ENCODE measurements around the gene CHRND.
"Not testable (repeated sequence)": the region's sequence is repeated elsewhere in the genome, so short reads cannot be mapped to it uniquely, and the experiment has no call there.

CHRND gene

DNA sequence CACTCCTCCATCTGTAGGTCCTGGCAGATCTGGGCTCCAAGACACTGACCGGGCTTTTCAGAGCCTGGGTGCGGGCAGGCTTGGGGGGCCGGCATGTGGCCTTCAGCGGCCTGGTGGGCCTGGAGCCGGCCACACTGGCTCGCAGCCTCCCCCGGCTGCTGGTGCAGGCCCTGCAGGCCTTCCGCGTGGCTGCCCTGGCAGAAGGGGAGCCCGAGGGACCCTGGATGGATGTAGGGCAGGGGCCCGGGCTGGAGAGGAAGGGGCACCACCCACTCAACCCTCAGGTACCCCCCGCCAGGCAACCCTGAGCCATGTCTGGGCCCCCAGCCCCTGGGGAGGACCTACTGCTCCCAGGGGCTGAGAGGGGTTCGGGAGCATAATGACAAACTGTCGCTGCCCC, 761 bp upstream of the CHRND start:
- no peak for DNase-seq (ENCODE audit: low read depth in 2 of 2)

DNA sequence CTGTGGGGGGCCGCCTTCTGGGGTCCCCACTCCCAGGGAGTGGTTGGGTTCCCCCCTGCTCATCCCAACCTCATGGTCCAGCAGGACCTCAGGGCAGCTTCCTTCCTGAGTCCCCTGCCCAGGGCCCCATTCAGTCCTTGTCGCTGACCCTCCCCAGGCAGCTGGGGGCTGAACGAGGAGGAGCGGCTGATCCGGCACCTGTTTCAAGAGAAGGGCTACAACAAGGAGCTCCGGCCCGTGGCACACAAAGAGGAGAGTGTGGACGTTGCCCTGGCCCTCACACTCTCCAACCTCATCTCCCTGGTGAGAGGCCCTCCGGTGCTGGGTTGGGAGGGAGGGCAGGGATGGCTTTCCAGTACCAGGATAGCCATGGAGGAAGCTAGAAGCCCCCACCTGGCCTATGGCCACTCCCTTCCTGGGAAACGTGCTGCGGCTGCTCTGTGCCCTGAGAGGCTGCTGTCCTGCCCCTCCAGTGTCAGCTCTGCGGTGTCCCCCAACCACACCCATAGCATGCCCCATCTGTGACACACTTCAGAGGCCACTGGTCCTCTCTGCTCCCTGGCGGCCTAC, 497 bp downstream of the CHRND start:
- DNase-seq (ENCODE audit: low read depth in 2 of 2): no peak

DNA sequence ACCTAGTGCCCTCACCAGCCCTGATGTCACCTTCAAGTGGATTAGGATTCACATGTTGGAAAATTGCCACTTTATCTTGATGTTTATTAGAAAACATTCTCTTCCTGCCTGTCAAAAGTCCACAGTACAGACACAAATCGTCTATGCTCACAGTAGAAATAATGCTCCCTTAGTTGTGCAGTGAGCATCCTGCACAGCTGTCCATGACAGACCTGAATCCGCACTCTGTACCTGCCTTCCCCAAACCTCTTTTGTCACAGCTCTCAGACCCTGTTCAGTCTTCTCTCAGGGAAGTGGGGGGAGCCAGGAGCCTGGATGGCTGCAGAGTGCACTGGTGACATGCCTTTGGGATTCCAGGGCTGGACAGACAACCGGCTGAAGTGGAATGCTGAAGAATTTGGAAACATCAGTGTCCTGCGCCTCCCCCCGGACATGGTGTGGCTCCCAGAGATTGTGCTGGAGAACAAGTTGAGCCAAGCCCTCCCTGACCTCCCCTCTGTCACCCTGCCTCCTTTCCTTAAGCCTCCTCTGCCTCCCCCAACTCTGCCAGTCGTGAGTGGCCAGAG, 2.0 kb downstream of the CHRND start:
- no peak for DNase-seq (ENCODE audit: low read depth in 2 of 2)

DNA sequence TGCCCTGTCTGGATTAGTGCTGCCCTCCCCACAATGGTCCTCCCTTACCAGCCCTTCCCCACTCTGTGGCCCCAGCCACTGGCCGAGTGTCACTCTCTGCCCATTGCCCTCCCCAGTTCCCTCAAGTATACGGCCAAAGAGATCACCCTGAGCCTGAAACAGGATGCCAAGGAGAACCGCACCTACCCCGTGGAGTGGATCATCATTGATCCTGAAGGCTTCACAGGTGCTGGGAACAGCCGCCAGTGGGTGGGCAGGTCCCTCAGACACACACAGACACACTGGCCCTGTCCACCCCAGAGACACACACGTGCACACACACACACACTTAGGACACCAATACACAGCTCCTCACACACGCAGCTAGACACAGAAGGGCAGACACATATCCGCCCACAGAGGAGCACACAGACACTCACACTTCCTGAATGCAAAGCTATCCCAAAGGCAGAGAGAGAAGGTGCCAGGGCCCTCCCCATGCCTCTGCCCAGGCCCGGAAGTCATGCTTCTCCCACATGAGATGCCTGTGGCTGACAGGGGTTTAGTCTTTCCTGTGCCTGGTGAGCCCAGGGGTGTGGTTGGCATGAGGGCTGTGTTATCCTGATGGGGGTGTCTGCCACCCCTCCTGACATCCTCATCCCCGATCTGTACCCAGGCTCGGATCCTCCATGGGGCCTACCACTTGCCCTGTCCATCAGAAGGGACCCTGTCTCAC, 2.9 kb downstream of the CHRND start:
- DNase-seq (ENCODE audit: low read depth in 2 of 2): no peak

DNA sequence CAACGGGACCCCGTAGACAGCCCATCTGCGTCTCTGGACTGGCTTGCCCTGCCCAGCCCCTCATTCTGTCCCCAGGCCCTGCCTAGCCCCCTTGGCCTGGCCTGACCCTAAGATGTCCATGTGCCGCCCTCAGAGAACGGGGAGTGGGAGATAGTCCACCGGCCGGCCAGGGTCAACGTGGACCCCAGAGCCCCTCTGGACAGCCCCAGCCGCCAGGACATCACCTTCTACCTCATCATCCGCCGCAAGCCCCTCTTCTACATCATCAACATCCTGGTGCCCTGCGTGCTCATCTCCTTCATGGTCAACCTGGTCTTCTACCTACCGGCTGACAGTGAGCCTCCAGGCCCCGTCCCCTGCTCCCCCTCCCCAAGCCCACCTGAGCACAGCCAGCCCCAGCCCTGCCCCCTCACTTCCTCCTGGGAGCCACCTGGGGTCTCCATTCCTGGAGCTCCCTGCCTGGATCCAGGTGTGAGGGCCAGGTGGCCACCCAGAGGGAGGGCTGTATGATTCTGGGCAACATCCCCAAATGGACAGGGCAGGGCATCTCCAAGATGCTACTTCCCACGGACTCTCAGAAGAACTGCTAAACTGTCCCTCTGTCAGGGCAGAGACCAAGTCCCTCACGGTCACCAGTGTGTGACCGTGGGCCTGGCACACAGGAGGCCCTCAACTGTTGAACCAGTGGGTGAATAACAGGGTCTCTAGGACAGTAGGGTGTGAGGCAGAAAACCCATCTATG, 4.0 kb downstream of the CHRND start:
- DNase-seq (ENCODE audit: low read depth in 2 of 2): no peak

DNA sequence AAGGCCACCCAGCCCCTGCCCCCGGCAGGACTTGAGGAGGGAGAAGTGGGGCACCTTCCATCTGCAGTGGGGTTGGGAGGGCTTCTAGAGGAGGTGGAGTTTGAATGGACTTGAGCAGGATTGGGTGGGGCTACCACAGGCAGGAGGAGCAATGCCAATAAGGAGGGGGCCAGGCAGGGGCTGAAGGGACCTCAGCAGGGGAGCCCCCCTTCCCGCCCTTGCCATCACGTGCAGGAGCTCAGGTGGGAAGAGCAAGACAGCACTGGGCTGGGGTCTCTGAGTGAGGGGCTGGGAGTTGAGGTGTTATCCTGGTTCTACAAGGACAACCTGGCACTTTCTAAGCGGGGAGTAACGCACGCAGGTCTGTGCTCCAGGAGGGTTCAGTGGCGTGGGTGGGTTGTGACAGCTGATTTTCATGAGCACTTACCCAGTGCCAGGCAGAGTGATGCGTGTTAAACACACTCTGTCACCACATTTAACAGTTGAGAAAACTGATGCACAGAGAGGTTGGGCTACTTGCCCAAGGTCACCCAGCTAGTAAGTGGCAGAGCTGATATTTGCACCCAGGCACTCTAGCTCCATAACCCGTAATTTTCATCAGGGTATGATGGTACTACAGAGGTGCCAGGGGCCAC, 4.8 kb downstream of the CHRND start:
- no peak for DNase-seq (ENCODE audit: low read depth in 2 of 2)

DNA sequence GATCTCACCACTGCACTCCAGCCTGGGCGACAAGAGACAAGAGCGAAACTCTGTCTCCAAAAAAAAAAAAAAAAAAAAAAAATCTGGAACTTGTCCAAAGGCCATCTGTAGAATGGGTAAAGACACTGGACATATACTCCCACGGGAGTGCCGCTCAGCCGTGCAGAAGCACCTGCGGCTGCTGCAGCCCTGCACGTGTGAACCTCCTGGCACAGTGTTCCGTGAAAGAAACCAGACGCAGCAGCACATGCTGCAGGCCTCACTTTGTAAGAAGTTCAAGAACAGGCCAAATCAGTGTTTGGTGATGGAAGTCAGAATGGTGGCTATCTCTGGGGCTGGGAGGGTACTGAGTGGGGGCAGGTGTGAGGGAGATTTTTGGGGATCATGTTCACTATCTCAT, 6.5 kb downstream of the CHRND start:
- DNase-seq (ENCODE audit: low read depth in 2 of 2): no peak

DNA sequence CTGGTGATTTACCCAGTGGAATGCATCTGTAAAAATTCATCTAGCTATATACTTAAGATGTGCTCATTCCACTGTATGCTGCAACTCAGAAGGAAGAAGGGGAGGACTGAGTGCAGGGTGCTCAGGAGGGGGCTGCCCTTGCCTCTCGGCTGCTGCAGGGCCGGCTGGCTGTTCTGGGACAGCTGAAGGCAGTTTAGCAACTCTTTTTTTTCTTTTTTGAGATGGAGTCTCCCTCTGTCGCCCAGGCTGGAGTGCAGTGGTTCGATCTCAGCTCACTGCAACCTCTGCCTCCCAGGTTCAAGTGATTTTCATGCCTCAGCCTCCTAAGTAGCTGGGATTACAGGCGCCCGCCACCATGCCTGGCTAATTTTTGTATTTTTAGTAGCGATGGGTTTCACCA, 6.9 kb downstream of the CHRND start:
- DNase-seq (ENCODE audit: low read depth in 2 of 2): not testable (repeated sequence)

DNA sequence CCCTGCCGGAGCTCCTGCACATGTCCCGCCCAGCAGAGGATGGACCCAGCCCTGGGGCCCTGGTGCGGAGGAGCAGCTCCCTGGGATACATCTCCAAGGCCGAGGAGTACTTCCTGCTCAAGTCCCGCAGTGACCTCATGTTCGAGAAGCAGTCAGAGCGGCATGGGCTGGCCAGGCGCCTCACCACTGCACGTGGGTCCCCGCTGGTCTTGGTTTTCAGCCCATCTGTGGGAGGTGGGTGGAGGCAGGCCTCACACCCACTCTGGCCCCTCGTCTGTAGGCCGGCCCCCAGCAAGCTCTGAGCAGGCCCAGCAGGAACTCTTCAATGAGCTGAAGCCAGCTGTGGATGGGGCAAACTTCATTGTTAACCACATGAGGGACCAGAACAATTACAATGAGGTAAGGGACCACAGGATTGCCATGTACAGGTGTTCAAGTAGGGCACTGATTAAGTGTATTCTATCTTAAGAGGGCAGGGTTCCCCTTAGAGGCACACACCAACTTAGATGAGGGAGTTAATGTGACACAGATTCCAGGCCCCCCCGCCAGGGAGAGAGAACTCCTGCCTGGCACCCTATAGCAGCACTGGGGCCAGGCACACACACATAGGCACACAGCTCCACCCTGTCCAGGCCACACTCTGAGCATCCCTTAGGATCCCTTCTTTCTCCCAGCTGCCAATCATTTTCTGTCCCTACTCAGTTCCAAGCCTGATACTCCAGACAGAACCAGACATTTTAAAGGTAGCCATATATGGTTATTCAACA, 8.2 kb downstream of the CHRND start:
- no peak for DNase-seq (ENCODE audit: low read depth in 2 of 2)

DNA sequence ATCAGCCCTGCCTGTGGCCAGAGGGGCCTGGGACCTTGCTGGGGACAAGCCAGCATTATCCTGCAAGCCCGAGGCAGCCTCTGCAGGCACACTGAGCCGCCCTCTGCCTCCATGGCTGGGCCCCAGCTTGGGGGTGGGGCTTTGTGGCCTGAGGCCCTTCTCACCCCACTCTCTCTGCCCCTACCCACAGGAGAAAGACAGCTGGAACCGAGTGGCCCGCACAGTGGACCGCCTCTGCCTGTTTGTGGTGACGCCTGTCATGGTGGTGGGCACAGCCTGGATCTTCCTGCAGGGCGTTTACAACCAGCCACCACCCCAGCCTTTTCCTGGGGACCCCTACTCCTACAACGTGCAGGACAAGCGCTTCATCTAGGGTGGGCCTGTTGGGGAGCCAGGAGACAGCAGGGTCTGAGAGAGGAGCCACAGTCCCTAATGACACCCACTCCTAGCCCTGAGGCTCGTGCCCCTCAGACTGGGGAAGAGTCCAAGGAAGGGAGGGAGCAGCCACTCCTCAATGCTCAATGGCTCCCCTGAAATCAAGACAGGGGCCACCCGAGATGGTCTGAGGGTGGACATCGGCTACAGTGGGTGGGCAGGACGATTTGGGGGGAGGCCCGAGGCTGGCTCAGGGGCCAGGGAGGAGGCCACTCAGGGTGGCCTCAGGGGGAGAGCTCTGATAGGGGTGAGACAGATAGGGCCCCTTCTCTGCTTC, 9.1 kb downstream of the CHRND start:
- no peak for DNase-seq (ENCODE audit: low read depth in 2 of 2)

DNA sequence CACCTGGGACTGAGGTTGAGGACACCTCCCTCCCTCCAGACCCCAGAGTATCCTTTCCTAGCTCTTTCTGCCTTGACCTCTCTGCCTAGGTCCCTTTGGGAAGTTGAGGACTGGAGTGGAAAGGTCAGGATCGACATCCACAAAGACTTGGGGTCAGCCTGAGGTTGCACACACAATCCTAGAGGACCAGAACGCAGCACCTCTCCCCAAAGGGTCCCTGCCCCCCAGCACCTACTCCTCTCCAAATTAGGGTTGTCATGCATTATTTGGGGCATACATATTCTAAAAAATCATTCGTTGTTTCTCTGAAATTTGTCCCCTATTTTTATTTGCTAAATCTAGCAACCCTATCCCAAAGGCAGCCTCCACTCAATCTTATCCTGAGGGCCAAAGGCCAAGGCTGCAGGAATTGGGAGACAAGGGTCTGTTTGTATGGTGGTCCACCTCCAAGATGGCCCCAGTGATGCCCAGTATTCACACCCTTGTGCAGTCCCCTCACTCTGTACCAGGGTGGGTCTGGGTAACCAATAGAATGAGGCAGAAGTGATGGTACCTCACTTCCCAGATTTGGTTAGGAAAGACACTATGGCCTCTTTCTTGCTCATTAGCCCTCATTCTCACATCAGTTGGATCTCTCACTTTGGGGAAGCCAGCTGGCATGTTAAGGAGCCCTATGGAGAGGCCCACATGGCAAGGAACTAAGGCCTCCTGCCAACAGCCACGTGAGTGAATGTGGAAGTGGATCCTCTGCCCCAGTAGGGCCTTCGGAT, 10.0 kb downstream of the CHRND start:
- DNase-seq (ENCODE audit: low read depth in 2 of 2): no peak

DNA sequence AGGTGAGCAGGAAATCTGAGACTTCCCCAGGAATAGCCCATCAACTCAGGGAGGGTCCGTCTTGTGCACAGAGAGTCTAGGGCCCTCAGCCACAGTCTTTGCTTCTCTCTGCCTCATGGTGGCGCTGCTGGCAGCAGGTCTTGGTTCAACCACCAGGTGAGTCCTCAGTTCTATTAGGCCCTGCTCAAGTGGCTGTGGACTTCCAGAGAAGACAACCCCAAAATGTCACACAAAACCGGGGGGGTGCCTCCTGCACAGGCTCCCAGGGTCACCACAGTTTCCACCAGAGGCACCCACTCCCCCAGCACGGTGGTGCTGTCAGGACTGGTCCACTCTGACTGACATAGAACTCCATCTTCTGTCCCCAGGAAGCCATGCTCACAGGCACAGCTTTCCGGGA, 11.1 kb downstream of the CHRND start:
- no peak for DNase-seq (ENCODE audit: low read depth in 2 of 2)

DNA sequence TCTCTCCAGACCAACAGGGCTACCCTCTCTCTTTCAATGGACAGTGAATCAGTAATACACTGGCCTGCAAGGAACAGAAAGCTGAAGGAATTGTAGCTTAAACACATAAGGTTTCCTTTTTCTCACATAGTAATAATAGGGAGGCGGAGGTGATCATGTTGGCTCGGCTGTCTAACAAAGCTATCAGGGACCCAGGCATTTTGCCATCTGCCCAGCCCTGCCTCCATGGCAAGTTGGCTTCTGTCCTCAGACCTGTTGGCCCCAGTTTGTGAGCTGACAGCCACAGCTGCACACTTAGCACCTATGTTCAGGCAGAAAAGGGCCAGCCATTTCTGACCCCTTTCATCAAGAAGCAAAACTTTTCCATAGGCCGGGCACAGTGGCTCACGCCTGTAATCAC, 11.5 kb downstream of the CHRND start:
- no peak for DNase-seq (ENCODE audit: low read depth in 2 of 2)

DNA sequence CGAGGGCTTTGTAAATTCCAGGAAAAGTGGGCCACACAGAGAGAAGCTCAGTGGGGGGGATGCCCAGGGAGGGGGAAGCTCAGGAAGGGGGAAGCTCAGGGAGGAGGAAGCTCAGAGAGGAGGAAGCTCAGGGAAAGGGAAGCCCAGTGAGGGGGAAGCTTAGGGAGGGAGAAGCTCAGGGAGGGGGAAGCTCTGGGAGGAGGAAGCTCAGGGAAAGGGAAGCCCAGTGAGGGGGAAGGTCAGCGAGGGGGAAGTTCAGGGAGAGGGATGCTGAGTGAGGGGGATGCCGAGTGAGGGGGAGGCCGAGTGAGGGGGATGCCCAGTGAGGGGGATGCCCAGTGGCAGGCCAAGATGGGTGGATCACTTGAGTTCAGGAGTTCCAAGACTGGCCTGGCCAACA, 12.7 kb downstream of the CHRND start:
- DNase-seq (ENCODE audit: low read depth in 2 of 2): no peak

DNA sequence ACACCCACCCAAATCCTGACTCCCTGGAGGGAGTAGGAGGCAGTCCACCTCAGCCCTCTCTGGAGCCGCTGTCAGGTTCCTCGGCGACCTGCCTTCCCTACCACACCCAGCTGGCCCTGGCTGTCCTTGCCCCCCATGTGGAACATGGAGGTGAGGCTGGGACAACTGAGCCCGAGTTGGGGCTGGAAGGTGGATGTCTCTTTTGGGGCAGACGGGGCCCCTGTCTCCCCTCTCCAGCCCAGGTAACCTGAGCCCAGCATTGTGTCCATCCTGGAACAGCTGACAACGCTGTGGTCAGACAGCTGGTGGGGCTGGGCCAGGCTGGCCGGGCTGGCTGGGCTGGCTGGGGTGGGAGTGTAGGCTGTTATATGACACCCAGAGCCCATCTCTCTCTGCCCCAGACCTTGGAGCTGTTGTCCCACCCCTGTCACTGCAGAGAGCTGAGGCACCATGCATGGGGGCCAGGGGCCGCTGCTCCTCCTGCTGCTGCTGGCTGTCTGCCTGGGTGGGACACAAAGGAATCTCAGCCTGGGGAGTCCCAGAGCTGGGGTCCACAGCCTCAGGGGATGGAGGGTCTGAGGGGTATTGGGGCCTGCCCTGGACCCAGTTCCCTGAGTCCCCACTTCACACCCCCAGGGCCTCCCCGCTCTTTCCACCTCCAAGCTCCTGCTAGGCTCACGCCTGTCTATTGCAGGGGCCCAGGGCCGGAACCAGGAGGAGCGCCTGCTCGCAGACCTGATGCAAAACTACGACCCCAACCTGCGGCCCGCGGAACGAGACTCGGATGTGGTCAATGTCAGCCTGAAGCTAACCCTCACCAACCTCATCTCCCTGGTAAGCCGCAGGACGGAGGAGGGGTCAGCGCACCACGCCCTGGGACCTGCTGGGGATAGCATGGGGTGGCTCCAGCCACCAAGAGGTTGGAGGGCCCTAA, 13.6 kb downstream of the CHRND start, which contains the start of gene CHRNG:
Gene CHRNG (plus strand): TSS at position 395 of the 934 bp plus-strand sequence. CDS start 56 bp downstream, at position 451.
- no peak for DNase-seq (ENCODE audit: low read depth in 2 of 2)

DNA sequence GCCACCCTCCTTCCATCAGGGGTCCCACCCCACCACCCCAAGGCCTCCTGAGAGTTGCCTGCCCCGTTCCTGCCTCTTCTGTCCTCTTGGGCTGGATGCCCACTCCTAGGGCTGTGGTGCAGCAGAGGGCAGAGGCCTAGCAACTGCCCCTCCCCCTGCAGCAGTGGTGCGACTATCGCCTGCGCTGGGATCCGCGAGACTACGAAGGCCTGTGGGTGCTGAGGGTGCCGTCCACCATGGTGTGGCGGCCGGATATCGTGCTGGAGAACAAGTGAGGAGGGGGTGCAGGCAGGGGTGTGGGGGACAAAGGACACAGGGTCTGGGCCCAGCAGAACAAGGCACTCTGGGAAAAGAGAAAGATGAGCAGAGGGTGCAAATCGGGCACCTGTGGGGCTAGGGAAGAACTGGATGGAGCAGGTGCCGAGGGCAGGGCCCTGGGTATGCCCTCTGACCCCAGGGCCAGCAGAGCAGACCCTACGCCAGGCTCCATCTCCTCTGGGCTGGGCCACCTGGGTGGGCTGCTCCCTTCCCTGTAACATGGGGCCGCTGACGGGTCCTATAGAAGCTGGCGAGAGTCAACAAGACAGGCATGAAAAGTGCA, 14.6 kb downstream of the CHRND start:
- no peak for DNase-seq (ENCODE audit: low read depth in 2 of 2)

DNA sequence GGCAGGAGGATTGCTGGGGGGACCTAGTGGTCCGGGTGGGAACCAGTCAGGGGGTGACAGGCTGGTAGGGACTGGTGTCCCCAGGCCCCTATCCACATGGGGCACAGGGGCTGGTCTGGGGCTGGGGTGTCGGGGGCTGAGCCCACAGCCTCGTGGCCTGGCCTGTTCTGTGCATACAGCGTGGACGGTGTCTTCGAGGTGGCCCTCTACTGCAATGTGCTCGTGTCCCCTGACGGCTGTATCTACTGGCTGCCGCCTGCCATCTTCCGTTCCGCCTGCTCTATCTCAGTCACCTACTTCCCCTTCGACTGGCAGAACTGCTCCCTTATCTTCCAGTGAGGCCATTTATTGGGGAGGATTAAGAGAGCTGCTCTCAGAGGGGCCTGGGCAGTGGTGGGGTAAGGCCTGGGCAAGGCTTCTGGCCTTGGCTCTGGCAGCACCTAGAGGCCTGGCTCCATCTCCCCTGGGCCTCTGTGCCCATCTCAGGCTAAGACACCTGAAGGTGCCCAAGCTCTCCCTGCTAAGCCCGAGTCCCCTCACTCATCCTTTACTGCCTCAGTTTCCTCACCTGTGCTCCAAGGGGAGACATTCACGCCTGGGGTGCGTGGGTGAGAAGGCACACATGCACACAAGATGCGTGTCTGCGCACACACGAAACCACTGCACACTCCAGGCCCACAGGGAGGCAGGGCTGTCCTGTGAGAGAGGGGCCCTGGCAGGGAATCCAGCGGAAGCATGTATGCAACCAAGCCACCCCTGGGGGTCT, 15.4 kb downstream of the CHRND start:
- no peak for DNase-seq (ENCODE audit: low read depth in 2 of 2)
